Thyroid gland (tissue), 4 donors: Measurements from ENCODE around the gene STK10.

Experiments
- POLR2A ChIP-seq, 2 donors: fragments of 450-650 bp; IDR thresholded peaks; one replicate each; pipeline ENCODE4 v1.6.1; 2017; ENCODE audit warnings: antibody characterized with exemption in 2 of 2, mild to moderate bottlenecking in 2 of 2, moderate library complexity in 1 of 2
- TF ChIP-seq, protein P1 (sequence below), 6 experiments: fragments of 200-600 bp in 3 of 6; fragments of 450-650 bp in 3 of 6; sonication (generic) in 3 of 6; IDR thresholded peaks; one replicate each; pipeline ENCODE4 v1.5.1; 2016 to 2019; ENCODE audit warnings: antibody characterized with exemption in 6 of 6, mild to moderate bottlenecking in 2 of 6, inconsistent platforms in 1 of 6, moderate library complexity in 1 of 6

DNA sequence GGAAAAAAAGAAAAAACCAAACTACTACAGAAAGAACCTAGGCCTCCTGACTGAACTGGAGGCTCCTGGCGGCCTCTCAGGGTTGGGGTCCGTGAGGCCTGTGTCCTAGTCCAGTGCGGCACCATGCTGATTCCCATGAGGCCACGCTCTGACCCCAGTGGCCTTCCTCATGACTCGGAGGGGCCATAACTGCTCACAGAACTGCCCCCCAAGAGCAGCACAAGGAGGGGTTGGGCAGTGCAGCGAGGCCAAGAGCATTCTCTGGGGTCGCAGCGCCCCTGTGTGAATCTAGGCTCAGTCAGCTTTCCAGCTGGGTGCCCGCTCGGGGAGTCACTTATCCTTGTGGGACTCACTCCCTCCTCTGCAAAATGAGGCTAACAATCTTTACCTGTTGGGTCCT lies 102.3 kb downstream of the STK10 start:
- TF ChIP-seq POLR2A (IDR thresholded peaks at IDR 0.05) = no peak
- TF ChIP-seq, protein P1, sequence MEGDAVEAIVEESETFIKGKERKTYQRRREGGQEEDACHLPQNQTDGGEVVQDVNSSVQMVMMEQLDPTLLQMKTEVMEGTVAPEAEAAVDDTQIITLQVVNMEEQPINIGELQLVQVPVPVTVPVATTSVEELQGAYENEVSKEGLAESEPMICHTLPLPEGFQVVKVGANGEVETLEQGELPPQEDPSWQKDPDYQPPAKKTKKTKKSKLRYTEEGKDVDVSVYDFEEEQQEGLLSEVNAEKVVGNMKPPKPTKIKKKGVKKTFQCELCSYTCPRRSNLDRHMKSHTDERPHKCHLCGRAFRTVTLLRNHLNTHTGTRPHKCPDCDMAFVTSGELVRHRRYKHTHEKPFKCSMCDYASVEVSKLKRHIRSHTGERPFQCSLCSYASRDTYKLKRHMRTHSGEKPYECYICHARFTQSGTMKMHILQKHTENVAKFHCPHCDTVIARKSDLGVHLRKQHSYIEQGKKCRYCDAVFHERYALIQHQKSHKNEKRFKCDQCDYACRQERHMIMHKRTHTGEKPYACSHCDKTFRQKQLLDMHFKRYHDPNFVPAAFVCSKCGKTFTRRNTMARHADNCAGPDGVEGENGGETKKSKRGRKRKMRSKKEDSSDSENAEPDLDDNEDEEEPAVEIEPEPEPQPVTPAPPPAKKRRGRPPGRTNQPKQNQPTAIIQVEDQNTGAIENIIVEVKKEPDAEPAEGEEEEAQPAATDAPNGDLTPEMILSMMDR (IDR thresholded peaks at IDR 0.05) = no peak
